GM23338 (cell line): ENCODE measurements around the gene DYNC2H1. TPM values are rescaled to one million over a fixed set of nuclear protein-coding genes. Genes with fewer than 3 reads are reported as not detected.

Experiments used
- ATAC-seq: fragments of 200-7000 bp; cut with Tn5 transposase; 3 replicates; pipeline ENCODE4 v1.9.1; 2020
- DNase-seq: peaks from one replicate; pipeline ENCODE4 v3.0.0-alpha.2; 2015; ENCODE audit warnings: low spot score
- H2AFZ ChIP-seq: fragments of 200-600 bp; sonication (generic); 2 replicates; pipeline ENCODE4 v1.8.0; 2016; ENCODE audit warnings: antibody characterized with exemption, mild to moderate bottlenecking, moderate library complexity
- H3F3A ChIP-seq: fragments of 200-600 bp; sonication (generic); replicated peaks from 2 replicates; pipeline ENCODE4 v1.8.0; 2017; ENCODE audit warnings: antibody characterized with exemption, mixed run types, low read depth
- H3K27ac ChIP-seq: fragments of 200-600 bp; sonication (generic); 2 replicates; pipeline ENCODE4 v1.6.1; 2016; ENCODE audit warnings: low read depth
- H3K27me3 ChIP-seq: fragments of 200-600 bp; sonication (generic); 2 replicates; pipeline ENCODE4 v1.8.0; 2016; ENCODE audit warnings: mild to moderate bottlenecking, mixed run types, moderate library complexity; ENCODE audit not compliant: insufficient read depth
- H3K36me3 ChIP-seq: fragments of 200-600 bp; sonication (generic); 2 replicates; pipeline ENCODE4 v1.8.0; 2016; ENCODE audit warnings: mild to moderate bottlenecking; ENCODE audit not compliant: insufficient read depth
- H3K4me1 ChIP-seq: fragments of 200-600 bp; sonication (generic); 2 replicates; pipeline ENCODE4 v1.8.0; 2016; ENCODE audit warnings: mild to moderate bottlenecking, moderate library complexity; ENCODE audit not compliant: insufficient read depth
- H3K4me2 ChIP-seq: fragments of 200-600 bp; sonication (generic); 2 replicates; pipeline ENCODE4 v1.7.1; 2017; ENCODE audit warnings: mixed run types
- H3K4me3 ChIP-seq: fragments of 200-600 bp; sonication (generic); 2 replicates; pipeline ENCODE4 v1.6.1; 2016; ENCODE audit warnings: mixed run types
- H3K79me2 ChIP-seq: fragments of 200-600 bp; sonication (generic); replicated peaks from 2 replicates; pipeline ENCODE4 v1.8.0; 2017; ENCODE audit warnings: mild to moderate bottlenecking; ENCODE audit not compliant: insufficient read depth
- H3K9me2 ChIP-seq: fragments of 200-600 bp; sonication (generic); 2 replicates; pipeline ENCODE4 v1.8.0; 2017; ENCODE audit not compliant: insufficient read depth
- H4K20me1 ChIP-seq: fragments of 200-600 bp; sonication (generic); replicated peaks from 2 replicates; pipeline ENCODE4 v1.8.0; 2017; ENCODE audit warnings: mild to moderate bottlenecking; ENCODE audit not compliant: insufficient read depth
- H3K27ac Mint-ChIP-seq: 2 replicates; pipeline ENCODE4 v1.8.0; 2020; ENCODE audit warnings: inconsistent platforms, mild to moderate bottlenecking, moderate library complexity, mixed read lengths
- H3K27me3 Mint-ChIP-seq: 3 replicates; pipeline ENCODE4 v1.8.0; 2022; ENCODE audit warnings: low read depth, mild to moderate bottlenecking, moderate library complexity, mixed read lengths, inconsistent platforms; ENCODE audit not compliant: insufficient read depth, poor library complexity
- H3K36me3 Mint-ChIP-seq: 3 replicates; pipeline ENCODE4 v1.8.0; 2021; ENCODE audit warnings: low read depth, mild to moderate bottlenecking, inconsistent platforms, moderate library complexity, mixed read lengths
- H3K4me1 Mint-ChIP-seq: 3 replicates; pipeline ENCODE4 v1.8.0; 2020; ENCODE audit warnings: mild to moderate bottlenecking, inconsistent platforms, mixed read lengths
- H3K4me3 Mint-ChIP-seq: 3 replicates; pipeline ENCODE4 v1.8.0; 2021; ENCODE audit warnings: moderate library complexity, mild to moderate bottlenecking, inconsistent platforms, mixed read lengths
- H3K9me3 Mint-ChIP-seq: 3 replicates; pipeline ENCODE4 v1.8.0; 2020; ENCODE audit warnings: moderate library complexity, mild to moderate bottlenecking, inconsistent platforms, mixed read lengths
- CTCF ChIP-seq, 2 experiments: fragments of 200-600 bp in 1 of 2; sonication (generic) in 1 of 2; conservative IDR thresholded peaks; 2 replicates each; pipeline versions ENCODE4 v1.5.1 to v1.6.1; 2016 to 2017; ENCODE audit warnings: antibody characterized with exemption in 2 of 2, low read depth in 2 of 2, mild to moderate bottlenecking in 2 of 2, moderate library complexity in 1 of 2
- EZH2phosphoT487 ChIP-seq: fragments of 200-600 bp; sonication (generic); IDR thresholded peaks from one replicate; pipeline ENCODE4 v1.8.1; 2018; ENCODE audit warnings: antibody characterized with exemption; ENCODE audit not compliant: unreplicated experiment
- NANOG ChIP-seq: IDR thresholded peaks from 2 replicates; pipeline ENCODE4 v1.6.1; 2016; ENCODE audit warnings: antibody characterized with exemption, borderline replicate concordance
- REST ChIP-seq: IDR thresholded peaks from one replicate; pipeline ENCODE4 v1.6.1; 2018; ENCODE audit warnings: antibody characterized with exemption; ENCODE audit not compliant: unreplicated experiment
- ZNF114 ChIP-seq: fragments of 250-450 bp; sonication (Bioruptor Pico); IDR thresholded peaks from 2 replicates; pipeline ENCODE4 v1.5.0; 2020; ENCODE audit warnings: mild to moderate bottlenecking, moderate library complexity
- ZNF331 ChIP-seq: fragments of 250-450 bp; sonication (Bioruptor Pico); IDR thresholded peaks from 2 replicates; pipeline ENCODE4 v1.5.0; 2020; ENCODE audit warnings: low read depth, mild to moderate bottlenecking, moderate library complexity
- ZNF462 ChIP-seq: fragments of 250-450 bp; sonication (Bioruptor Pico); IDR thresholded peaks from 2 replicates; pipeline ENCODE4 v1.5.0; 2020; ENCODE audit warnings: mild to moderate bottlenecking, moderate library complexity
- polyA plus RNA-seq: library from polyadenylated mRNA; unstranded; fragments of >200 nt; fragmentation: Nextera tagmentation; extraction: Ambion mirVana; gene quantifications from 2 replicates; pipeline ENCODE4 v1.2.1, GENCODE V29; 2016
- total RNA-seq: library from RNA; depleted of rRNA; stranded (reverse); fragments of >200 nt; shearing (Covaris generic); gene quantifications from 2 replicates; pipeline ENCODE4 v1.2.3, GENCODE V29; 2014

The DYNC2H1 gene
- total and polyA plus RNA-seq, 2 experiments from 2014 or later, result 19.3 to 22.5 TPM

GRCh38 chr11:103202048-103202651 lies 92.9 kb downstream of the DYNC2H1 start:
- Histone ChIP-seq H3K4me2 (no peak overlapping the region), H4K20me1 (no peaks in the 10 kb centered on the region), H3K4me3 (no peak overlapping the region), H3K27ac (no peak overlapping the region), H3K36me3 (peaks cover 4% of the 10 kb centered on the region; the same call in 1 of the 2 replicates), H2AFZ (no peak overlapping the region), H3K27me3 (no peaks in the 10 kb centered on the region), H3K79me2 (no peaks in the 10 kb centered on the region), H3K4me1 (no peaks in the 10 kb centered on the region), H3F3A (no peaks in the 10 kb centered on the region), H3K9me2 (no peaks in the 10 kb centered on the region)
- Mint-ChIP-seq H3K4me1 (no peaks in the 10 kb centered on the region), H3K4me3 (no peak overlapping the region), H3K36me3 (peaks cover 14% of the 10 kb centered on the region), H3K27ac (no peak overlapping the region), H3K27me3 (no peaks in the 10 kb centered on the region), H3K9me3 (no peaks in the 10 kb centered on the region)
- DNase-seq (peak; percentile 62), ATAC-seq (no peak; the same call in 2 of the 3 replicates)
- TF ChIP-seq ZNF331 (CRISPR knock-in tag), result no peak
- peak; percentile 63 to 75 for TF ChIP-seq CTCF (conservative IDR thresholded peaks at IDR 0.05; ENCODE audit: low read depth in 2 of 2)
- no peak for TF ChIP-seq NANOG

GRCh38 chr11:103210543-103210942 lies 101.3 kb downstream of the DYNC2H1 start:
- no peak overlapping the region for H2AFZ ChIP-seq
- H3F3A ChIP-seq, result no peaks in the 10 kb centered on the region
- no peak overlapping the region for H3K4me3 ChIP-seq
- ATAC-seq (no peak), DNase-seq (no peak)
- H3K79me2 ChIP-seq, result no peaks in the 10 kb centered on the region
- H3K27me3 ChIP-seq, result no peaks in the 10 kb centered on the region
- no peaks in the 10 kb centered on the region for H3K9me3 Mint-ChIP-seq
- no peaks in the 10 kb centered on the region for H3K4me1 ChIP-seq
- no peak overlapping the region for H3K27ac Mint-ChIP-seq
- no peak overlapping the region for H3K4me2 ChIP-seq
- H3K27me3 Mint-ChIP-seq, result no peaks in the 10 kb centered on the region
- H3K27ac ChIP-seq, result no peak overlapping the region
- H3K4me1 Mint-ChIP-seq, result no peaks in the 10 kb centered on the region
- no peaks in the 10 kb centered on the region for H4K20me1 ChIP-seq
- H3K9me2 ChIP-seq, result no peaks in the 10 kb centered on the region
- no peaks in the 10 kb centered on the region for H3K36me3 Mint-ChIP-seq
- no peaks in the 10 kb centered on the region for H3K36me3 ChIP-seq
- H3K4me3 Mint-ChIP-seq, result no peak overlapping the region
- TF ChIP-seq CTCF (conservative IDR thresholded peaks at IDR 0.05; ENCODE audit: low read depth in 2 of 2) (no peak), ZNF114 (CRISPR knock-in tag) (no peak), REST (no peak), ZNF462 (no peak), EZH2phosphoT487 (no peak)
